GM21737 (cell line): ENCODE data around the gene RABL6.
"Not testable (repeated sequence)": the region's sequence is repeated elsewhere in the genome, so short reads cannot be mapped to it uniquely, and the experiment has no call there.

Experiments used
- ATAC-seq: cut with Tn5 transposase; IDR thresholded peaks from one replicate; pipeline ENCODE4 v1.9.1; 2021; ENCODE audit warnings: mild to moderate bottlenecking, moderate library complexity; ENCODE audit not compliant: unreplicated experiment

Gene RABL6

DNA sequence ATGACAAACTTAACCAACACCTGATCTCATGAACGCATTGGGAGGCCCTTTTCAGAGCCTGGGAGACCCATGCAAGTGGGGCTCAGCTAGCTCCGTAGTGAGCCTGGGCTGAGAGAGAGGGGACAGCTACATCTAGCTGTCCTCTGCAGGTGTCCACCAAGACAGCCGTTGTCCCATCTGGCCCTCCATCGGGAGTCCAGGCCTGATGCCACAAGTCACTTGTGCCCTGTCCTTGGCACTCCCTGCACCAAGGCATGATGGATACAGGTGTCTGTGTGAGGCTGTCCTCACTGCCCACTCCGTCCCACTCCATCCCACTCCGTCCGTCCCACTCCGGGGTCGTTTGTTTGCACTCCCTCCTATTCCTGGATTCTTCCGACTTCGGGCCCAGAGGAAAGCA, 60.9 kb downstream of the RABL6 start:
- ATAC-seq, result no peak

DNA sequence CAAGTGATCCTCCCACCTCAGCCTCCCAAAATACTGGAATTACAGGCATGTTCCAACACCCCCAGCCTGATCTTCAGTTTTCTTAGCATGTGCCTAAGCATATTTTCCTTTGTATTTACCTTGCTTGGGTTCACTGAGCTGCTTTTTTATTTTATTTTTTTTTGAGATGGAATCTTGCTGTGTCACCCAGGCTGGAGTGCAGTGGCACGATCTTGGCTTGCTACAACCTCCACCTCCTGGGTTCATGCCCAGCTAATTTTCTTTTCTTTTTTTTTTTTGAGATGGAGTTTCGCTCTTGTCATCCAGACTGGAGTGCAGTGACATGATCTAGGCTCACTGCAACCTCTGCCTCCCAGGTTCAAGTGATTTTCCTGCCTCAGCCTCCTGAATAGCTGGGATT, 61.9 kb downstream of the RABL6 start:
- not testable (repeated sequence) for ATAC-seq

DNA sequence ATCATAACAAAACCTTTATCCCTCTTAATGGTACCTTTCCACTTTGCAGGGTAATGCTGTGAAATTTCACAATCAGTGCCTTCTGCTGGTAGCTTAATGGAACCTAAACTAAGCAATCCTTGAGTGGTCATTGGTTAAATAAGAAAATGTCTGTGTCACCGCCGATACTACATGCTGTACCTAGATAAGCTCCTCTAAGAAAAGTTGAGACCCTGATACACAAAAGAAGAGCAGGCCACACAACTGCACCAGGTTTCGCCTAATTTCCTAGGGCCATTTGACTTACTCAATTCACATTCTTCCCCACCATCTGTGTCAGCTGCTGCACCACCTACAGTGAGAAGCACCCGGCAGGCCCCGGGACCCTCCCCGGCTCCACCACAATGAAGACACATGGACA, 67.4 kb downstream of the RABL6 start:
- no peak for ATAC-seq

DNA sequence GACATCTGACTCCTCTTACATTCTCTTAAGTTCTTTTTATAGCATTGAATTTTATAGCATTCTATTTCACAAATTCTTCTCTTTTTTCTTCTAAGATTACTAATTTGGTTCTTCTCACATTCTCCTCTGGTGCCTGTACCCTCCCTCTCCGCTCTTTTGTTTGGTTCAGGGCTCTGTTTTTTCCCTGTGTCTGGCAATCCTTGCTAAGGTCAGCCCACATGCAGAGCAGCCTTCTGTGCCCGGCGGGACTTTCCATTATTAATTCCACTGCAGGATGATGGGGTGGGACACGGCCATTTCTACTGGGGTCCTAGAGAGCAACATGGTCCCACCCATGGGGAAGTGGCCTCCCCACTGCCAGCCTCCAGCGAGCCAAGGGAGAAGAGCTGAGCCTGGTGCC, 68.7 kb downstream of the RABL6 start:
- no peak for ATAC-seq

DNA sequence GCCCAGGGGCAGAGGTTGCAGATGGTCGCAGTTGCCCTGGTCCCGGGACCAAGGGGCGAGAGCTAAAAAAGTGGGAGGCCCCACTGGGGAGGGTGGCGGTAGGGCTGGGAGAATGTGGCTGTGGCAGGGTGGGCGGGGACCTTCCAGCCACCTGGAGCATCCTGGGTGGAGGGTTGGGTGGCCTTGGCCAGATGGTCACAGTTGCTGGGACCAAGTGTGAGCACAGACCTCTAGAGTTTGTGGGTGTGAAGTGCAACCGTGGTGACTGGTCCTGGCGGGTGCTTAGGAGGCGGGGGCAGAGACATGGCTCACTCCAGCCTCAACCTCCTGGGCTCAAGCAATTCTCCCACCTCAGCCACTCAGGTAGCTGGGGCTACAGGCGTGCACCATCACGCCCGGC, 72.9 kb downstream of the RABL6 start:
- no peak for ATAC-seq

DNA sequence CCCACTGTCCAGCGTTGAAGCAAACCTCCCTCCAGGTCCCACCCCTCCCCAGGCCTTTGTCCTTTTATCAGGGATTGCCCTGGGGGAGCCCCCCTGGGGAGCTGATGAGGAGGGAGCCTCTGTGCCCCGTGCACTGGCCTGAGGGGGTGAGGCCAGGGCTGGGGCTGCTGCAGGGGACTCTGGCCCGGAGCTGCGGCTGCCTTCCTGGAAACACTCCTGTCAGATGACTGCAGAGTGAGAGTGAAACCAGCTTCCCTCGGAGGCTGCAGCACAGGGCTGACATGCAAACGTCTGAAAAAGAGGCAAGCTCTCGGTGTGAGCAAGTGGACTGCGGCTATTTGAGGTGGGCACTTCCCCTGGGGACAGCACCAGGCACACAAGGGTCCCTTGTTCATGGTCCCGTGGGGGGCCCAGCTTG, 74.0 kb downstream of the RABL6 start:
- ATAC-seq, result no peak

DNA sequence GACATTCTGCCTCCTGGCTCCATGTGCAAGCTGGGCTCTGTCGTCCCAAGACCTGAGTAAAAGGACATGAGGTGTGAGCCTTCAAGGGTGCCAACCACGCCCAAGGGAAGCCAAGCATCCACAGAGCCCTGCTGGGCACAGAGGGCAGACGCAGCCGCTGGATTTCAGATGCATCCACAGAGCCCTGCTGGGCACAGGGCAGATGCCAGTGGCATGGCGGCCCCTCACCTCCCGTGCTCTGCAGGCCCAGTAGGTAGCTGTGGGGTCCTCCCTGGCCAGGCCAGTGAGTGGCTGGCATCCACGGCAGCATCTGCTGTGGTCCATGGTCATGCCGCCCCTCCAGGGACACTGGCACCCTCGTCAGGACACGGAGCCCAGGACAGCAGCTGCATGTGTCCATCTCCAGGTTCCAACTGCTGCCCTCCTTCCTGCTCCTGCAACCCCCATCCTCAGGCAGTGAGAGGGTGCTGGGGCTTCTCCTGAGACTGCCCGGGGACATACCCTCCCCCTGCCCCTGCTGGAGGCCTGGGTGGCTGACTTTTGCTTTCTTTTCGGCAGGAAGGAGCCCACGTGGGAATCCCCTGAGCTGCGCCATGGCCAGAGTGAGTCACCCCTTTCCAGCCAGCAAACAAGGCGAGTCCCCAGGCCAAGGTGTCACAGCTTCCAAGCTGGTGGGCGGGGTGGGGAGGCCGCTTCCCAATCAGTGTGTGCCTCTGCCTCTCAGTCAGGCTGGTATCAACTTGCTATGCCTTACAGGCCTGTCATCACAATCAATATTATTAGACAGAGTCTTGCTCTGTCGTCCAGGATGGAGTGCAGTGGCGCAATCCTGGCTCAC, 74.6 kb downstream of the RABL6 start:
- ATAC-seq, result peak; percentile 37

DNA sequence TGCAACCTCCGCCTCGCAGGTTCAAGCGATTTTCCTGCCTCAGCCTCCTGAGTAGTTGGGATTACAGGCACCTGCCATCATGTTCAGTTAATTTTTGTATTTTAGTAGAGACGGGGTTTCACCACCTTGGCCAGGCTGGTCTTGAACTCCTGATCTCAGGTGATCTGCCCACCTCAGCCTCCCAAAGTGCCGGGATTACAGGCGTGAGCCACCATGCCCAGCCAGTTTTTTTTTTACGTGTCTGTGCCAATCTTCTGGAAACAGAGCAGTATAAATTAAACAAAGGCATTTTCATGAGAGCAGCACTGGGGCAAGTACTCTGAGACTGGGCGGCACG, 75.2 kb downstream of the RABL6 start:
- ATAC-seq, result not testable (repeated sequence)

DNA sequence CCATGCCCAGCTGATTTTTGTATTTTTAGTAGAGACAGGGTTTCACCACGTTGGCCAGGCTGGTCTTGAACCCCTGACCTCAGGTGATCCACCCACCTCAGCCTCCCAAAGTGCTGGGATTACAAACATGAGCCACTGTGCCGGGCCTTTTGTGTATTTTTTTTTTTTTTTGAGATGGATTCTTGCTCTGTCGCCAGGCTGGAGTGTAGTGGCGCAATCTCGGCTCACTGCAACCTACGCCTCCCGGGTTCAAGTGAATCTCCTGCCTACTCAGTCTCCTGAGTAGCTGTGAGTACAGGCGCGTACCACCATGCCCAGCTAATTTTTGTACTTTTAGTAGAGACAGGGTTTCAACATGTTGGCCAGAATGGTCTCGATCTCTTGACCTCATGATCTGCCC, 75.9 kb downstream of the RABL6 start:
- not testable (repeated sequence) for ATAC-seq

DNA sequence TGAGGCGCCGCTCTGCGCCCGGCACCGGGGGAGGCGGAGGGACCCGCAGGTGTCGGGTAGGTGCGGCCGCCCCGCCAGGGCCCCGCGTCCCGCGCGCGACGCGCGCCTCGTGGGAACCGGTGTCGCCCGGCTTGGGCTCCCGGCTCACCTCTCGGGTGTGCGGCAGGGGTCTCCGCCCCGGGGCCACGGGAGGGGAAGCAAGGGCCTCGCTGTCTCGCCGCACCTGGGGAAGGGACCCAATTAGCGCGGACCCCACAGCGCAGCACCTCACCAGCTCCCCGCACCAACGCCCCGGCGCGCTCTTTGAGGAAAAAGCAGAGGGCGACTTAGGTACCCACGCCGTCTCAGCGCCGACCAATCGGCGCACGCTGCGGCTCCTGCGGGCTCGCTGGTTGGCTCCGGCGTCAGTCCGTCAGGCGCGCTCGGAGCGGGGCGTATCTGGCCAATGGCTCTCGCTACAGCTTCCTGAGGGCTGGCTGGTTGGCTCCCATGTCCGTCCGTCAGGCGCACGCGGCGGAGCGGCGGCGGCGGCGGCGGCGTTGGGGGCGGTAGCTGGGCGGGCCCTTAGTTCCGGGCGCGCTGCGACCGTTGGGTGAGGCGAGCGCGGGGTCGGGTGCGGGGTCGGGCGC, 78.3 kb downstream of the RABL6 start, which contains the start of gene TRAF2:
TSS of gene TRAF2 (plus strand) at position 567 of the 629 bp plus-strand sequence. CDS start 12,225 bp downstream, outside the sequence.
- ATAC-seq, result peak; percentile 75

DNA sequence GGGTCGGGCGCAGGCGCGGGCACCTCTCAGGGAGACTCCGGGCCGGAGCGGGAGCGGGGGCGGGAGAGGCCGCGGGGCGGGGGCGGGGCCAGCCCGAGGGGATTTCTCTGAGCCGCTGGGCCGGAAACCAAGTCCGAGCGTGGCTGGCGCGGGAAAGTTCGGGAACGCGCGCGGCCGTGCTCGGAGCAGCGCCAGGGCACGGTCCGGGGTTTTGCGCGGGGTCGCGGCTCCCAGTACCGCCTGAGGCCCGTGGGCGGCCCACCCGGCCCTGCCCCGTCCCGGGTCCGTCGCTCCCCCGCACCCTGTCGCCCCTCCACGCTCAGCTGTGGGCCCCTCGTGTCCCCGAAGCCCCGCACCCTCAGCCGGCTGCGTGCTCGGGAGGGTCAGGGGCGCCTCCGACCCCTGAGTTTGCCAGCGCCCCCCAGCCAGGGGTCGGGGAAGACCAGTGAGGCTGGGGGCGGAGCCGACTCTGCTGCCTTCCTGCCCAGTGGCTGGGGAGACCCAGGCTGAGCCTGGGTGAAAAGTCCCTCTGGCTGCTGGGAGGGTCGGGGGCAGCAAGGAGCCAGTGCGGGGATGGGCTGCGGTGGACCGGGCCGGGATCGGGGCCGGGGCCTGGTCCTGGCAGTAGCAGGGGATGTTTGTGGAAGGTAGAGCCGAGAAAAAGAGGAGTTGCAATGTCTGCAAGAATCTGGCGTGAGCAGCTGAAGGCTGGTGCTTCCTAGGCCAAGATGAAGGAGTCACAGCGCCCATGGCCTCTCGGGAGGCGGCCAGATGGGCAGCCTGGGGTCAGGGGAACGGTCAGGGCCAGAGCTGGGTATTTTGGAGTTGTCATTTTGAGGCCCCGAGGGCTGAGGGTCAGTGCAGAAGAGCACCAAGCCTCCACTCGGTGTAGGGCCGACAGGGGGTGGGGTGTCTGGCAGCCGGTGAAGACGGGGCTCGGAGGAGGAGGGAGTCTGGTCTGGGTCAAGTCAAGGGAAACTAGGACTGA, 79.2 kb downstream of the RABL6 start:
- peak; percentile 13 for ATAC-seq

DNA sequence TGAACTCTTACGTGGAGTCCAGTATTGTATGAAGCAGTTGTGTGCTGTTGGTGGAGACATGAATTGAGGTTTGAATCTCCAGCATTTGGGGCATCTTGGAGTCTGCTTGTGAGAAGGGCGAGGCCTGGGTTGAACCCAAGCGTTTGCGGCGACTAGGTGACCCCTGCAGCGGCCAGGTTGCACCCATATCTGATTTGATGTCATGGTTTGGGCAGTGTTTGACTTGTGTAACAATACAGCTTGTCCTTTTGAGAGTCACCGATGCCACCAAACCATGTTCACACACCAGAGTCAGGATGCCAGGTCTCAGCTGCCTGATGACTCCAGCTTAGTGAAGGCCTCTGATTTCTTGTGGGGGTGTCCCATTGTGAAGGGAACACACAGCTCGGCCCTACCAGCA, 80.7 kb downstream of the RABL6 start:
- ATAC-seq, result no peak

DNA sequence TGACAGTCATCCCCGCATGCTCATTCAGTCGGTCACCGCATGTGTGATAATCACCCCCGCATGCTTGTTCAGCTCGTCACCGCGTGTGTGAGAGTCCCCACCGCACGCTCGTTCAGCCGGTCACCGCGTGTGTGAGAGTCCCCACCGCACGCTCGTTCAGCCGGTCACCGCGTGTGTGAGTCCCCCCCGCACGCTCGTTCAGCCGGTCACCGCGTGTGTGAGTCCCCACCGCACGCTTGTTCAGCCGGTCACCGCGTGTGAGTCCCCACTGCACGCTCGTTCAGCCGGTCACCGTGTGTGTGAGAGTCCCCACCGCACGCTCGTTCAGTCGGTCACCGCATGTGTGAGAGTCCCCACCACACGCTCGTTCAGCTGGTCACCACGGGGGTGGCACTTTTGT, 82.1 kb downstream of the RABL6 start:
- no peak for ATAC-seq

DNA sequence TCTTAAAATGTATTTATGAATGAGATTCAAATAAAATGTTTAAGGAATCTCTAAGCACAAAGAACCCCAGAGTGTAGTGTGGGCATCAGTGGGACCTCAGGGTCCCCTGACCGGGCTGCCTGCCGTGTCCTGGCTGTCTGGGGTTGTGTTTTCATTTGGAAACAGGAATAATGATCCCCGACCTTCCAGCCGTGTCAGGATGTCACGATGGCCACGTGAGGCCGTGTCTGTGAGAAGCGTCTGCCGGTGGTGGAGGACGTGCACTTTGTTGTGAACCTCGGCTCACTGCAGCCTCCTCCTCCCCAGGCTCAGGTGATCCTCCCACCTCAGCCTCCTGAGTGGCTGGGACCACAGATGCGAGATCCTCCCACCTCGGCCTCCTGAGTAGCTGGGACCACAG, 82.9 kb downstream of the RABL6 start:
- ATAC-seq, result no peak
